ENCODE data around the gene EZR.

The EZR gene

GRCh38 chr6:158860279-158860865, 41.2 kb upstream of the EZR start:
- Histone ChIP-seq H3K4me3 (no peak overlapping the region), H3K27ac (no peak overlapping the region)
- TF ChIP-seq CTCF (IDR thresholded peaks at IDR 0.05): no peak
- no peak for DNase-seq (ENCODE audit: low spot score)

- TF ChIP-seq CTCF (IDR thresholded peaks at IDR 0.05): no peak
- H3K4me3 ChIP-seq: no peak overlapping the region
- DNase-seq (ENCODE audit: low spot score): no peak
- no peak overlapping the region for H3K27ac ChIP-seq
Measured at GRCh38 chr6:158856261-158856660, 37.1 kb upstream of the EZR start.

GRCh38 chr6:158854214-158855101, 35.3 kb upstream of the EZR start:
- no peak overlapping the region for H3K27ac ChIP-seq
- no peak for TF ChIP-seq CTCF (IDR thresholded peaks at IDR 0.05)
- no peak overlapping the region for H3K4me3 ChIP-seq
- DNase-seq (ENCODE audit: low spot score): no peak

GRCh38 chr6:158853880-158854213, 34.7 kb upstream of the EZR start:
- no peak overlapping the region for H3K27ac ChIP-seq
- H3K4me3 ChIP-seq: no peak overlapping the region
- DNase-seq (ENCODE audit: low spot score): no peak
- no peak for TF ChIP-seq CTCF (IDR thresholded peaks at IDR 0.05)

- no peak for DNase-seq (ENCODE audit: low spot score)
- no peak for TF ChIP-seq CTCF (IDR thresholded peaks at IDR 0.05)
- peak overlapping the region; percentile 14 for H3K4me3 ChIP-seq
- no peak overlapping the region for H3K27ac ChIP-seq
Measured at GRCh38 chr6:158853072-158853879, 34.1 kb upstream of the EZR start.

GRCh38 chr6:158852312-158853071, 33.3 kb upstream of the EZR start:
- TF ChIP-seq CTCF (IDR thresholded peaks at IDR 0.05): no peak

More at GRCh38 chr6:158852312-158853071, 33.3 kb upstream of the EZR start:
- Histone ChIP-seq H3K27ac (no peak overlapping the region), H3K4me3 (peak overlapping the region; percentile 14)
- no peak for DNase-seq (ENCODE audit: low spot score)

Data from coronary artery (tissue), 2 donors.